22Rv1 (cell line): Measurements from ENCODE around the gene CNTN5.

ENCODE experiments used
- H3K27ac ChIP-seq: fragments of 450-650 bp; 2 replicates; pipeline ENCODE4 v1.5.1; 2017
- CTCF ChIP-seq: fragments of 450-650 bp; IDR thresholded peaks from 2 replicates; pipeline ENCODE4 v1.5.1; 2017; ENCODE audit warnings: mild to moderate bottlenecking
- ZFX ChIP-seq: fragments of 450-650 bp; IDR thresholded peaks from 2 replicates; pipeline ENCODE4 v1.6.1; 2017; ENCODE audit warnings: antibody characterized with exemption, borderline replicate concordance

CNTN5 gene

GRCh38 chr11:100151944-100152343, 1131.2 kb downstream of the CNTN5 start:
- H3K27ac ChIP-seq: no peak overlapping the region
- no peak for TF ChIP-seq CTCF
- TF ChIP-seq ZFX: no peak

DNA sequence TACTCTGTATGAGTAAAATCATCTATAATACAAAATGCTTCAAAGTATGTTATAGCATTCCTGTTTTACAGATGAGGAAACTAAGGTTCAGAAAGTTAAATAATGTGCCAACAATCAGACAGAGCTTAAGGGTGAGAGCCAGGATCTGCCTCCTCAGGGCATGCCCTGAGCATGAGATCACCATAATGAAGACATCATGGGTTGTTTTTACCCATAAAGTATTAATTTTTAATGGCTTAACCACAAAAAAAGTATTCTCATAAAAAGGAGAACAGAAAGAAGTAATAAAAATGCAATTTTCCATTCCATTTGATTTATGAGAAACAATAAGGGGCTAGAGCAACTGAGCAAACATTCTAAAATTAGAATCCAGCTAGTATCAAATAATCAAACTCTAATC, 1132.0 kb downstream of the CNTN5 start:
- TF ChIP-seq CTCF (no peak), ZFX (no peak)
- no peak overlapping the region for H3K27ac ChIP-seq

DNA sequence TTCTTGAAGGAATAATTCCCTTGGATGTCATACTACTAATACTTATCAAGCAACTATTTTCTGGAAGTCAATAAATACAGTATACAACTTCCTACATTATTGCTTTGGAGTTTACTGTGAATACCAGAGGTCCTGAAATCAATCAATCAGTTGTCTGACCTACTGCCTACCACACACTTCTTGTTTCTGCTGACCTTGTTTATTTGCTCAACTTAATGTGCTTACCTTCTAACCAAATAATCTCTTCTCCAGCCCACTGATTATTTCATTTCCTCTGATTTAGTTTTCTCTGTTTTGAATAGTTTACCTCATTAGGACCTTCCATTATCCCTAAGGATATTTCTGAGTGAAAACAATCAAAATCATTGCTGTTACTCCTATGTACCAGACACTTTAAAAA, 1142.7 kb downstream of the CNTN5 start:
- TF ChIP-seq CTCF: no peak
- TF ChIP-seq ZFX: no peak
- H3K27ac ChIP-seq: no peak overlapping the region

GRCh38 chr11:100174881-100175280, 1154.1 kb downstream of the CNTN5 start:
- H3K27ac ChIP-seq: no peak overlapping the region
- TF ChIP-seq ZFX: no peak
- no peak for TF ChIP-seq CTCF

- no peak for TF ChIP-seq ZFX
- TF ChIP-seq CTCF: no peak
- H3K27ac ChIP-seq: no peak overlapping the region
These were observed 1155.7 kb downstream of the CNTN5 start for GRCh38 chr11:100176456-100176855.

GRCh38 chr11:100177651-100178050, 1156.9 kb downstream of the CNTN5 start:
- TF ChIP-seq ZFX (no peak), CTCF (no peak)
- no peak overlapping the region for H3K27ac ChIP-seq

DNA sequence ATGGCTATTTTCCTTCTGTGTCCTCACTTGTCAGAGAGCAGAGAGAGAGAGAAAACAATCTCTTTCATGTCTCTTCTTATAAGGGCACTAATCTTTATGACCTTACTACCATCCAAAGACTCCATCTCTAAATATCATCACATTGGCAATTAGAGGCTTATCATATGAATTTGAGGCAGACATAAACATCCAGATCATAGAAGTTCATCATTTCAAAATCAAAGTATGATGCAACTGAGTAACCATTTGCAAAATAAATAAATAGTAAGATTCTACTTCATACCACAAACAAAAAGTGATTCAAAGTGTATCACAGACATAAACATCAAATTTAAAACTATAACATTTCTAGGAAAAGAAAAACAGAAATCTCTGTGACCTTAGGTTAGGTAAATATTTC, 1161.6 kb downstream of the CNTN5 start:
- H3K27ac ChIP-seq: no peak overlapping the region
- TF ChIP-seq ZFX (no peak), CTCF (no peak)
